Sigmoid colon (tissue), 7 donors: ENCODE results near the gene GADD45GIP1. TPM values are rescaled to one million over a fixed set of nuclear protein-coding genes. Genes with fewer than 3 reads are reported as not detected.

Experiments
- DNase-seq: peaks from one replicate; pipeline ENCODE4 v3.0.0-alpha.2; 2019
- H3K27ac ChIP-seq, 4 donors: fragments of 200-600 bp; sonication (generic); one replicate each; pipeline ENCODE4 v1.5.1; 2016 to 2019; ENCODE audit warnings: mild to moderate bottlenecking in 1 of 4
- H3K27me3 ChIP-seq, 3 donors: fragments of 200-600 bp; sonication (generic); one replicate each; pipeline ENCODE4 v1.5.1; 2019; ENCODE audit warnings: mild to moderate bottlenecking in 1 of 3
- H3K36me3 ChIP-seq, 4 donors: fragments of 200-600 bp; sonication (generic); one replicate each; pipeline ENCODE4 v1.5.1; 2016 to 2019
- H3K4me1 ChIP-seq, 4 donors: fragments of 200-600 bp; sonication (generic); one replicate each; pipeline ENCODE4 v1.5.1; 2017 to 2019
- H3K4me3 ChIP-seq, 4 donors: fragments of 200-600 bp; sonication (generic); one replicate each; pipeline ENCODE4 v1.5.1; 2017 to 2019; ENCODE audit warnings: mild to moderate bottlenecking in 2 of 4, moderate library complexity in 1 of 4
- H3K9me3 ChIP-seq, 4 donors: fragments of 200-600 bp in 3 of 4; sonication (generic) in 3 of 4; one replicate each; pipeline versions ENCODE4 v1.5.1 to v1.6.1; 2013 to 2019
- CTCF ChIP-seq, 4 experiments: fragments of 450-650 bp in 3 of 4; fragments of 200-600 bp in 1 of 4; IDR thresholded peaks; one replicate each; pipeline ENCODE4 v1.5.1; 2016 to 2019; ENCODE audit warnings: antibody characterized with exemption in 4 of 4, mild to moderate bottlenecking in 3 of 4, moderate library complexity in 2 of 4
- EP300 ChIP-seq, 4 donors: sonication (generic); formaldehyde crosslinking; IDR thresholded peaks; one replicate each; pipeline ENCODE4 v1.6.1; 2017; ENCODE audit warnings: antibody characterized with exemption in 4 of 4
- POLR2A ChIP-seq, 2 donors: fragments of 450-650 bp; IDR thresholded peaks; one replicate each; pipeline ENCODE4 v1.6.1; 2016; ENCODE audit warnings: antibody characterized with exemption in 2 of 2, mild to moderate bottlenecking in 2 of 2, moderate library complexity in 2 of 2
- POLR2AphosphoS5 ChIP-seq, 4 donors: sonication (generic); formaldehyde crosslinking; IDR thresholded peaks; one replicate each; pipeline ENCODE4 v1.6.1; 2017; ENCODE audit warnings: antibody characterized with exemption in 4 of 4
- WGBS, 2 donors: extraction: QIAGEN DNeasy Blood & Tissue Kit; methylation state at CpG; one replicate each; pipeline ENCODE4 v1.1.7; 2013; 5-methylcytosine and 5-hydroxymethylcytosine counted together
- intact Hi-C: fragments of 100-400 bp; cut with DNase I; formaldehyde crosslinking; loops from one replicate; pipeline ENCODE4 v1.15.1; 2023
- polyA plus RNA-seq, 3 donors: library from polyadenylated mRNA; stranded (reverse); fragments of 200-250 nt; gene quantifications; one replicate each; pipeline ENCODE4 v1.2.3, GENCODE V29; 2013
- total RNA-seq, 4 donors: library from RNA; depleted of rRNA; stranded (reverse); fragments of >200 nt; gene quantifications; one replicate each; pipeline ENCODE4 v1.1.0, GENCODE V29; 2016
- donor health status: healthy with polysubstance abuse.
- donor health status: Bipolar disorder and iron deficiency.
- donor health status: healthy.

Gene GADD45GIP1
- total and polyA plus RNA-seq, 7 donors: 23.6 to 65.8 (median 36.0) TPM

- H3K36me3 ChIP-seq: peaks cover 42 to 74% (median 61%) of the 10 kb centered on the region in 4 donors
- intact Hi-C loops: loop anchor here (5.0 kb wide), 1 partner anchor 61 kb away; the partner anchor contains the start of gene KLF1
- no peak overlapping the region for H3K27ac ChIP-seq
- WGBS, 2 donors: 86 to 92% methylated on average over 28 of the region's 28 CpGs
- DNase-seq: no peak
- no peak overlapping the region for H3K4me3 ChIP-seq
- peaks cover 0 to 36% (median 18%) of the 10 kb centered on the region in 4 donors for H3K4me1 ChIP-seq
- no peaks in the 10 kb centered on the region for H3K9me3 ChIP-seq
- no peak for TF ChIP-seq POLR2AphosphoS5 (IDR thresholded peaks at IDR 0.05)
- no peaks in the 10 kb centered on the region for H3K27me3 ChIP-seq
Measured at GRCh38 chr19:12947702-12948611, 9.1 kb downstream of the GADD45GIP1 start.

- Histone ChIP-seq H3K4me3 (peak overlapping the region; percentile 88 to 100 (median 93)), H3K4me1 (peaks cover 0 to 38% (median 19%) of the 10 kb centered on the region in 4 donors), H3K27me3 (no peaks in the 10 kb centered on the region), H3K9me3 (no peaks in the 10 kb centered on the region), H3K27ac (peak overlapping the region; percentile 93 to 99 (median 96)), H3K36me3 (peaks cover 42 to 73% (median 57%) of the 10 kb centered on the region in 4 donors)
- WGBS, 2 donors: 61 to 71% methylated on average over 14 of the region's 14 CpGs
- intact Hi-C loops: loop anchor here (5.0 kb wide), 1 partner anchor 60 kb away; the partner anchor contains the start of gene KLF1
- no peak for DNase-seq
- TF ChIP-seq POLR2A (IDR thresholded peaks at IDR 0.05): no peak
- TF ChIP-seq EP300 (IDR thresholded peaks at IDR 0.05): no peak
- TF ChIP-seq POLR2AphosphoS5 (IDR thresholded peaks at IDR 0.05): no peak
- no peak for TF ChIP-seq CTCF (IDR thresholded peaks at IDR 0.05)
Measured at GRCh38 chr19:12946731-12947496, 10.1 kb downstream of the GADD45GIP1 start.

- peak; percentile 85 for DNase-seq
- peaks cover 48 to 73% (median 57%) of the 10 kb centered on the region in 4 donors for H3K36me3 ChIP-seq
- no peaks in the 10 kb centered on the region for H3K9me3 ChIP-seq
- no peaks in the 10 kb centered on the region for H3K27me3 ChIP-seq
- peaks cover 0 to 46% (median 22%) of the 10 kb centered on the region in 4 donors for H3K4me1 ChIP-seq
- peak overlapping the region; percentile 93 to 99 (median 96) for H3K27ac ChIP-seq
- whole genome bisulfite sequencing, 2 donors: 0 to 1% methylated on average over 40 of the region's 40 CpGs
- TF ChIP-seq POLR2A (IDR thresholded peaks at IDR 0.05) (no peak), POLR2AphosphoS5 (IDR thresholded peaks at IDR 0.05) (no peak), CTCF (IDR thresholded peaks at IDR 0.05) (no peak), EP300 (IDR thresholded peaks at IDR 0.05) (no peak)
- intact Hi-C loops: loop anchor here (5.0 kb wide), 1 partner anchor 59 kb away; the partner anchor contains the start of gene KLF1
- H3K4me3 ChIP-seq: peak overlapping the region; percentile 88 to 100 (median 93)
Measured at GRCh38 chr19:12946092-12946721, 10.8 kb downstream of the GADD45GIP1 start.

- peak; percentile 99 for DNase-seq
- Histone ChIP-seq H3K36me3 (peaks cover 52 to 73% (median 60%) of the 10 kb centered on the region in 4 donors), H3K27ac (peak within 1 kb of the TSS; percentile 93 to 99 (median 96)), H3K4me3 (peak within 1 kb of the TSS; percentile 88 to 100 (median 93)), H3K4me1 (peaks cover 0 to 52% (median 27%) of the 10 kb centered on the region in 4 donors), H3K27me3 (no peaks in the 10 kb centered on the region), H3K9me3 (no peaks in the 10 kb centered on the region)
- TF ChIP-seq POLR2A (IDR thresholded peaks at IDR 0.05) (peak; percentile 79 to 87), CTCF (IDR thresholded peaks at IDR 0.05) (no peak), POLR2AphosphoS5 (IDR thresholded peaks at IDR 0.05) (peak; percentile 92 to 99 (median 98)), EP300 (IDR thresholded peaks at IDR 0.05) (peak in 1 of 4 donors; percentile 62)
- 0 to 1% methylated on average over 62 of the region's 62 CpGs for WGBS, 2 donors
- intact Hi-C loops: loop anchor here (5.0 kb wide), 1 partner anchor 58 kb away; the partner anchor contains the start of gene KLF1
Measured at GRCh38 chr19:12945479-12946091, 11.4 kb downstream of the GADD45GIP1 start, which contains the start of gene RAD23A. TSS of gene RAD23A (plus strand) at chr19:12945862. CDS start at chr19:12945949, 87 bp downstream.
